AG04449 (cell line): Measurements from ENCODE around the gene LARGE1.

Experiments
- CTCF ChIA-PET: fragments of 350-600 bp; formaldehyde crosslinking; extraction: SDS; loops from one replicate; lab custom pipeline; 2021; ENCODE audit warnings: antibody characterized with exemption; lab: Yijun Ruan, JAX
- POLR2A ChIA-PET: fragments of 400-600, 350-600 bp; formaldehyde crosslinking; extraction: SDS; loops from one replicate; lab custom pipeline; 2020; ENCODE audit warnings: antibody characterized with exemption, inconsistent platforms; lab: Yijun Ruan, JAX
- DNase-seq: peaks from one replicate; pipeline ENCODE4 v3.0.0-alpha.2; 2010; ENCODE audit warnings: low read depth, low spot score
- H3K4me3 ChIP-seq: 2 replicates; pipeline ENCODE4 v1.5.1; 2011; ENCODE audit warnings: low read depth, mild to moderate bottlenecking, control low read depth, low read length
- CTCF ChIP-seq: IDR thresholded peaks from one replicate; pipeline ENCODE4 v1.5.1; 2011; ENCODE audit warnings: mild to moderate bottlenecking, moderate library complexity, low read length, control low read depth, inconsistent platforms; ENCODE audit not compliant: insufficient read depth; ENCODE audit errors: missing control alignments

LARGE1 gene

DNA sequence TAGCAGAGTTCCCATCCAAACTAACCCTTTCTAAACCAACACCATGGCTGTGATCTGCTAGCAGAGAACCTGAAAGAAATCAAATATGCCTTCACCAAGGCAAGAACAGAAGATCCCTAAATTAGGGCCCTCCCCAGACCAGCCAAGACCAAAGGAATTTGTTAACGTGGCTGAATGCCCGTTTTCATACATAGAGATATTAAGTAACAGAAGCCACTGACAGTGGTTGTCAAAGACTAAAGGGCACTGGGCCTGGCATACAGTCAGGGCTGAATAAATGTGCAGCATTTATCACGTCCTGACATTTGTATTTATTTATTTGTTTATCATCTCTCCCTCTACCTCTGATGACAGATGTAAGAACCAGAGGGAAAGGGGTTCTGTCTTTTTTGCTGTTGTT, 271.8 kb downstream of the LARGE1 start:
- no peak overlapping the region for H3K4me3 ChIP-seq
- TF ChIP-seq CTCF = no peak
- ChIA-PET POLR2A (no interaction called here), CTCF (no interaction called here)
- no peak for DNase-seq

GRCh38 chr22:33640900-33641299, 279.4 kb downstream of the LARGE1 start:
- TF ChIP-seq CTCF = no peak
- ChIA-PET POLR2A (no interaction called here), CTCF (no interaction called here)
- H3K4me3 ChIP-seq = no peak overlapping the region
- no peak for DNase-seq

DNA sequence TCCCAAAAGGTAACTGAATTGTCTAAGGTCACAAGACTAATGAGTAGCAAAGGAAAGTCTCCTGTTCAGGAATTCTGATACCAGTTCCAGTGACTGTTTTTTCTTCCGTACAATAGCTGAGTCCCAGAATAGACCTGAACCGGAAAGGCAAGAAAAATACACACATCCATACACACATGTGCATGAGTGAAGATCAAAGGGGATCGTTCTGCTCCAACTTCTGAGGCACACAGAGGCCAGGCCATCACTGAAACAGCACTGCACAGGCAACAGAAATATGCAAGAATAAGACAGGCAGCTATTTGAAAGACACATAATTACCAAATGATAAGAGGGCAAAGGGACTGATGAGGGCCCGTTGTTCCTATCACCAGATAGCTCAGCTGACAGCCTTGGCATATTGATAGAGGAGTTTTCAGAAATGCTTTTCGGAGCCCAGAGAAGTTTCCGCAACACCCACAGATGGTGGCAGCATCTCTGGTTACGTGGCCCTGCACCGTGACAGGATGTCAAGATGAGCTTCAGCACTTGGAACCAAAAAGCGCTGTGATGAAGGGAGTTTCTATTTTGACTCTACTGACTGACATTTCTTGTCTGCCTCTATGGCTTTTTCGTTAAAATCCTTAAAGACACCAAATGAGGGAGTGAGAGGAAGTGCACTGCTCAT, 280.6 kb downstream of the LARGE1 start:
- ChIA-PET POLR2A (no interaction called here), CTCF (interaction anchor here (0.8 to 1.3 kb wide), 2 partner anchors 31 to 283 kb away, joined by 3 to 4 read pairs; no protein-coding TSS in a partner anchor)
- H3K4me3 ChIP-seq = no peak overlapping the region
- TF ChIP-seq CTCF = no peak
- DNase-seq = no peak

GRCh38 chr22:33635766-33636165, 284.5 kb downstream of the LARGE1 start:
- CTCF ChIA-PET = no interaction called here
- TF ChIP-seq CTCF = no peak
- POLR2A ChIA-PET = no interaction called here
- no peak overlapping the region for H3K4me3 ChIP-seq
- DNase-seq = no peak

GRCh38 chr22:33631777-33632176, 288.5 kb downstream of the LARGE1 start:
- CTCF ChIA-PET = no interaction called here
- DNase-seq = no peak
- POLR2A ChIA-PET = no interaction called here
- no peak for TF ChIP-seq CTCF
- H3K4me3 ChIP-seq = no peak overlapping the region

DNA sequence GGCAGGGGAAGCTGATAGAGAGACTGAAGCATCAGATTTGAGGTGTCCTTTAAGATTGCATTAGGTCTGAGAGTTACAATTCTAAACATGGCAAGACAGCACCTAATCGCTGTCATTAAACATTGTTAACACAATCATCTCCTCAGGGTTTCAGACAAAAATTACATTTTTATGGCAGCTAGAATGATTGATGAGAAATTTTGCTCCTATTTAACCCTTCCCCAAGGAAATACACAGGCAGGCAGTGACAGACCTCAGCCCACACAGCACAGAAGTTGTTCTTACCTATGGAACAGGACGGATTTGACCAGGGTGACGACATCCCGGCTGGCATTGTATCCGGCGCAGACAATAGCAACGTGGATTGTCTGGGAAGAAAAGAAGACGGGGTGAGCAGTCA, 294.3 kb downstream of the LARGE1 start:
- CTCF ChIA-PET = no interaction called here
- no peak for TF ChIP-seq CTCF
- no peak overlapping the region for H3K4me3 ChIP-seq
- DNase-seq = no peak
- POLR2A ChIA-PET = no interaction called here
